GM19397 (cell line): ENCODE results near the gene SCGB1C2.
"Not testable (repeated sequence)": the region's sequence is repeated elsewhere in the genome, so short reads cannot be mapped to it uniquely, and the experiment has no call there.

Experiments
- ATAC-seq: cut with Tn5 transposase; IDR thresholded peaks from one replicate; pipeline ENCODE4 v1.9.1; 2021; ENCODE audit warnings: mild to moderate bottlenecking, moderate library complexity; ENCODE audit not compliant: unreplicated experiment

Gene SCGB1C2

DNA sequence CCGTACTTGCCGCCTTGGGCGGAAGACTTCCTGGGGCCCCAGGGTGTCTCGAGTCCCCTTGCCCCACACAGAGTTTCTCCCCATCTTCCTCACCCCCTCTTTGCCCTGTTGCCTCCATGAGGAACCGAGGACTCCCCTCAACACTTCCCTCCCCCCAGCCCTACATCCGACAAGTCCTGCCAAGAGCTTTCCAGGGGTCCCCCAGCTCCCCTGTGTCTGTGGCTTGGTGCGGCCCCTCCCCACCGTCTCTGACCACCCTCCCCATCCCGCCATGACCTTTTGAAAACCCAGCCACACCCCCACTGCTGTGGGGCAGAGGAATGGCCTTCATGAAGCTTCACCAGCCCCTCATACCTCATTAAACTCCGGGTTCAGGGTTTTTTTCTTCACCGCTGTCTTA is 11.4 kb downstream of the SCGB1C2 start:
- ATAC-seq, result no peak

DNA sequence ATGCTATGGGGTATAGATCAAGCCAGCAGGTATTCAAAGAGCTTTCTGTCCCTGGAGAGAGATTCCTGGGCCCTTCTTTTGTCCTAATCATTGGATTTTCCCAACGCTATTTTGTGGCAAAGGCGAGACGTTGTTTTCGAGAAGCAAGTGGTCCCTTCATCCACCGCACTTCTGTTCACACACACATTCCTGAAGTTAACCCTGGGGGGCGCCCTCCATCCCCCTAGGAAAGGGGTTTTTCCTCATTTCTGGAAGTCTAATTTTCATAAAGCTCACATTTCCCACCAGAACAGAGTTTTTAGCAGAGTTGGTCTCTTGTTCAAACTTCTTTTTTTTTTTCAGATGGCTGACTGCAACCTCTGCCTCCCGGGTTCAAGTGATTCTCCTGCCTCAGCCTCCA is 11.9 kb downstream of the SCGB1C2 start:
- ATAC-seq, result no peak

DNA sequence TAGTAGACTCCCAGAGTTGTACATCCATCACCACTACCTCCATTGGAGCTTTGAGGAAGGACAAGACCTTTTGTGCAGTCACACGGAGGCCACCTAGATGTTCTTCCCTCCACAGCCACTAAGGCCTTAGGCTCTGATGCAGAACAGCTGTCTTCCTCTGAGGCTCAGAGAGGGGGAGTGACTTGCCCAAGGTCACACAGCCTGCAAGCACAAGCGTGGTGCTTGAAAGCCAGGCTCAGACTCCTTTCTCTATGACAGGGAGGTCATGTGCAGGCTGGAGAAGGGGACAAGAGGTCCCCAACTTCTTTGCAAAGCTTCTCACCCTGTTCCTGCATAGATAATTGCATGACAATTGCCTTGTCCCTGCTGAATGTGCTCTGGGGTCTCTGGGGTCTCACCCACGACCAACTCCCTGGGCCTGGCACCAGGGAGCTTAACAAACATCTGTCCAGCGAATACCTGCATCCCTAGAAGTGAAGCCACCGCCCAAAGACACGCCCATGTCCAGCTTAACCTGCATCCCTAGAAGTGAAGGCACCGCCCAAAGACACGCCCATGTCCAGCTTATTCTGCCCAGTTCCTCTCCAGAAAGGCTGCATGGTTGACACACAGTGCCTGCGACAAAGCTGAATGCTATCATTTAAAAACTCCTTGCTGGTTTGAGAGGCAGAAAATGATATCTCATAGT is 12.7 kb downstream of the SCGB1C2 start:
- ATAC-seq, result no peak

DNA sequence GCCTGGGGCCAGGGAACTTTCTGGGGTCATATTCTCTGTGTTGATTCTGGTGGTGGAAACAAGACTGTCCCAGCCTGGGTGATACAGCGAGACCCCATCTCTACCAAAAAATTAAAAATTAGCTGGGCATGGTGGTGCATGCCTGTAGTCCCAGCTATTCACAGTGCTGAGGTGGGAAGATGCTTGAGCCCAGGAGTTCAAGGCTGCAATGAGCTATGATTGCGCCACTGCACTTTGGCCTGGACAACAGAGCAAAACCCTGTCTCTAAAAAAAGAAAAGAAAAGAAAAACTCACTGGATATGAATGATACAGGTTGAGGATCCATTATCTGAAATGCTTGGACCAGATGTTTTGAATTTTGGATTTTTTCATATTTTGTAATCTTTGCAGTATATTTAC is 13.6 kb downstream of the SCGB1C2 start:
- no peak for ATAC-seq

DNA sequence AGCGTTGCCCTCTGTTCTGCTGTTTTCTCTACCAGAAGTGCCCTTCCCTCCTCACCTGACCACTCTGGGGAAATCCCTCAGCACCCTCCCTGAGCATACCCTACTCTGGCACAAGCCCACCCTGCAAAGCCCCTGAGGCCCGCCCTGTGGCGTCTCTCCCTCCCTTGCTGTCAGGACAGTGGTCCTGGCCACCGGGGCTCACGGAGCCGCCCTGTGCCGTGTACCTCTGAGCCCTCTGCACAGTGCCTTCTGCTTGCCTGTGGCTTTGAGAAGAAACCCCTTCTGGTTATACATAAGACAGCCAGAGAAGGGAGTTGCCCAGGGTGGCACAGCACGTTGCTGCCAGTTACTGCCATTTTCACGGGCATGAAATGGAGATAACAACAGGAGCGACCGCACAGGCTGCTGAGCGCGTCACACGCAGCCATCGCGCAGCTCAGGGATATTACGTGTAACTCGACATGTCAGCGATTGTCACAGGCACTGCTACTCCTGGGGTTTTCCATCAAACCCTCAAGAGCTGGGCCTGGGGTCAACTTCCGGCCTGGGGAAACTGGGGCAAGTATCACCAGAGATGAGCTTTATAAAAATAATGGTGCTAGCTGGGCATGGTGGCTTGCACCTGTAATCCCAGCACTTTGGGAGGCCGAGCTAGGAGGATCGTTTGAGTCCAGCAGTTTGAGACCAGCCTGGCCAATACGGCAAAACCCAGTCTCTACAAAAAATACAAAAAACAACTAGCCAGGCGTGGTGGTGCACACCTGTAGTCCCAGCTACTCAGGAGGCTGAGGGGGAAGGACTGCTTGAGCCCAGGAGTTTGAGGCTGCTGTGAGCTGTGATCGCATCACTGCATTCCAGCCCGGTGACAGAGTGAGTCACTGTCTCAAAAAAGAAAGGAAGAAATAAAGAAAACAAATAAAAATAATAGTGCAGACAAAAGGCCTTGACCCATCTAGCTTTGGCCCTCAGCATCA is 14.8 kb downstream of the SCGB1C2 start:
- no peak for ATAC-seq

DNA sequence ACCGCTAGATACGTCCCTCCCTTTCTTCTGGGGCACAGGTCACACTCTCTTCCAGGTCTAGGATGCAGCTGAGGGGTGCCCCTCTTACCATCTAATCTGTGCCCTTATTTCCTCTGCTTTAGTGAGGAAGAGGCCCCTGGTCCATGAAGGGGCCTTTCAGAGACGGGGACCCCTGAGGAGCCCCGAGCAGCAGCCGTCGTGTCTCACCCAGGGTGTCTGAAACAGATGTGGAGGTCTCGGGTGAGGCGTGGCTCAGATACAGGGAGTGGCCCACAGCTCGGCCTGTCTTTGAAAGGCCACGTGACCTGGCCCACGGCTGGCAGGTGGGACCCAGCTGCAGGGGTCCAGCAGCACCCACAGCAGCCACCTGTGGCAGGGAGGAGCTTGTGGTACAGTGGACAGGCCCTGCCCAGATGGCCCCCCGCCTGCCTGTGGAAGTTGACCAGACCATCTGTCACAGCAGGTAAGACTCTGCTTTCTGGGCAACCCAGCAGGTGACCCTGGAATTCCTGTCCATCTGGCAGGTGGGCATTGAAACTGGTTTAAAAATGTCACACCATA is 15.6 kb downstream of the SCGB1C2 start:
- no peak for ATAC-seq

DNA sequence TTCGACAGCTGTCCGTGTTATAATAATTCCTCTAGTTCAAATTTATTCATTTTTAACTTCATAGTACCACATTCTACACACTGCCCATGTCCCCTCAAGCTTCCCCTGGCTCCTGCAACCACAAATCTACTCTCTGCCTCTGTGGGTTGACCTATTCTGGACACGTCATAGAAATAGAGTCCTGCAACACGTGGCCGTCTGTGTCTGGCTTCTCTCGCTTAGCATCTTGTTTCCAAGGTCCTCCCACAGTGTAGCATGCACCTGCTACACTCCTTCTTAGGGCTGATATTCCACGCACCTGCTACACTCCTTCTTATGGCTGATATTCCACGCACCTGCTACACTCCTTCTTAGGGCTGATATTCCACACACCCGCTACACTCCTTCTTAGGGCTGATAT is 16.5 kb downstream of the SCGB1C2 start:
- ATAC-seq, result no peak

DNA sequence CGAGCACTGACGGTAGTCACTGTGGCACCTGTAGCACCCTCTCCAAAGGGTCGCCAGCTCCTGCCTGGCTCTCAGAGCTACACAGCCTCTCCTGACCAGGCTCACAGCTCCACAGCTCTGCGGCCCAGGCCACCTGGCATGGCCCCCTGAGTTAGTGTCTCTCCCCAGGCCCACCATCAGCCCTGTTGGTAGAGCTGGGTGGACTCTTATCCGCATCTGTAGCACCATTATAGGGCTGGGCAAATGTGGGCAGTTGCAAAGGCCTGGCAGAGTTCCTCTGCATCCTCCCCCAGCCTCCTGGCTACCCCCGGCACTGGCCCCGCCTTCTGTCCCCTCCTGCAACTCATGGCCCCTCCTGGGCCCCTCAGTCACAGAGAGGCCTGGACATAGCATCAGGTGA is 18.2 kb downstream of the SCGB1C2 start:
- no peak for ATAC-seq

DNA sequence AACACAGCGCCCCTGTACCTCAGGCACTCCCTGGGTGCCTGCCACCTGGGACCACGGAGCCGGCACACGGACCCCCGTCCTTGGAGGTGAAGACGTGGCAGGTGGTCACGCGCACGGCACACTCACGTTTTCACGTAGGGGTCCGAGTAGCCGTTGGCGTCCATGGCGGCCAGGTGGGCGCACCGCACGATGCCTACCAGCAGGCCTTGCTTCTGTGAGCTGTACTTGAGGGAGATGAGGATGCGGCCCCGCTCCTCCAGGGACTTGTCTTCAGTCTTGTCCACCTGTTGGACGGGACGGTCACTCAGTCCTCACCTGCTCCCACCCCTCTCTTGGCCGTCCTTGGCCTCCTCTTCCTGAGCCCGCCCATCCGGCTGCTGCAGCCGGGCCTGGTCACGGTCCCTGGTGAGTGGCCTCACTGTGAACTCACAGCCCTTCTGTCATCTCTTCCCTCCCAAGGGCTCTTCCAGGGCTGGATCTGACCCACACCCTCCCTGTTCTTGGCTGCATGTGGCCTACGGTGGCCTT is 18.8 kb downstream of the SCGB1C2 start:
- ATAC-seq, result no peak

DNA sequence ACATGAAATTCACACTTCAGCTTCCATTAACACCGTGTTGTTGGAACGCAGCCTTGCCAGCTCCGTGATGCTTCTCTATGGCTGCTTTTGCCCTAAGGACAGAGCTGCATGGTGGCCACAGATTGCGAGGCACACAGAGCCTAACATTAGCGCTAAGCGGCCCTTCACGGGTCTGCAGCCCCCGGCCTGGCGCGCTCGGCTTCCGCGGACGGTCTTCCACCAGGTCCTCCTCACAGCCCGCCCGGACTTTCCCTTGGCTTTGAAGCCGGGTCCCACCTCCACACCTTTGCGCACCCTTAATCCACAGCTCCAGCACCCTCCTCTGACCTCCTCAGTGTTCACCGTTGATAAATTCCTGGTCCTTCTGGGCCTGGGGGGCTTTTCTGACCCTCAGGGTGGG is 19.6 kb downstream of the SCGB1C2 start:
- no peak for ATAC-seq

DNA sequence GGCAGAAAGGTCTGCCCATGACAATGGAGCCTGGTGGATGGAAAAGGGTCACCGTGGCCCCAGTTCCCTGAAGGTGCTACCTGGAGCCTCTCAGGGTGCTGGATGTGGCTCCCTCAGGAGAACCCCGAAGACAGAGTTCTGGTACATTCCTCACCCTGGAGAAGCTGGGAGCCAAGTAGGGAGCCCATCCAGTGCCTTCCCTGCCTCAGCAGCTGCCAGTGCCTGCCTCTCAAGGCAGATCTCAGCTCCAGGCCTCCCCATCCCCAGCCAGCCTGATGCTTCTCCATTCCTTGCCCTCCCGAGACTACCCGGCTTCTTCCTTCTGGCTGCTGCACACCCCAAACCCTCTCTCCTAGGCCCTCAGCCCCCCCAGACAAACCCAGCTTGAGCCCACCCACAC is 20.5 kb downstream of the SCGB1C2 start:
- ATAC-seq, result no peak

DNA sequence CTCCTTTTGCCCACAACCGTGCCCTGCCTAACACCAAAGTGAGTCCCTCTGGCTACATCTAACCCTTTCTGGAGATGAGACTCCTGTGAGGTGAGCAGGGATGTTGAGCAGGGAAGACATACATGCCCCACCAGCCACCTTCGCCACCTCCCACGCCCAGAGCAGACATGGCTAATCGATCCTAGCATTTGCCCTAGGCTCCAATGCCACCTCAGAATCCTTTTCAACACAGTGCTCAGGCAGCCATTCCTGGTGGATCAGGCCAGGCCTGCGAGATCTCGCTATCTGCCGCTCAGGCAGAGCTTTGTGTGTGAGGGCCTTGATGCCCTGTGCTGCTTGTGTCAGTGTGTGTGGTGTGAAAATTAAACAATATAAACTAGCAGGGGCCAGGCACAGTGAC is 21.0 kb downstream of the SCGB1C2 start:
- ATAC-seq, result no peak

DNA sequence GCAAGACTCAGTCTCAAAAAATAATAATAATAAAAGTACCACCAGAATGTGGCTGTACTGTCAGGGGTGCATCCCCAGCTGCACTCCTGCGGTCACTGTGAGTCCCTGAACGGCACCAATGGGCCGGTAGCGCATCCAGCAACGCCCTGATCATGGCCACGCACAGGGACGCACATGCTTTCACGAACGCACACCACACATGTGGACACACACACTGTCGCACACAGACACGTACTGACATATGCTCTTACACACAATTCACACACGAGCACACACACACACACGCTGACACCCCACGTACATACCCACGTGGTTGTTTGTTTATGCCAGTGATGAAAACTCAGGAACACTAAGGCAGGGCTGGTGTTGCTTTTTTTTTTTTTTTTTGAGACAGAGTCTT is 22.2 kb downstream of the SCGB1C2 start:
- no peak for ATAC-seq

DNA sequence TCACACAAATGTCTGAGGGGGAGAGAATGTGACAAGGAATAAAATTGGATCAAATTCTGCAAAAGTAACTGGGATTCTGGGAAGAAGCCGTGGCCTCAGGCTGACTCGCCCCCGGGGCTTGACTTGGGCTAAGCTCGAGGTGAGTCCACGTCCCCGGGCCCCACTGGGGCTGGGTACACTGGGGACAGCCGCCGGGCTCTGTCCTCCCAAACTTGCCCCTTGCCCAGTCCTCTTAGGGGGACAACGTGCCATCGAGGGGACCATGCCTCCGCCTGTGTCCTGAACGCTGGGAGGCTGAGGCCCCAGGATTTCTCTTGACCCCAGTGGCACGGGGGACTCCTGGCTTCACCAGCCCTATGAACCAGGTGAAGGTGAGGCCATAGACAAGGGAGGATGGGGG is 23.0 kb downstream of the SCGB1C2 start:
- ATAC-seq, result no peak

DNA sequence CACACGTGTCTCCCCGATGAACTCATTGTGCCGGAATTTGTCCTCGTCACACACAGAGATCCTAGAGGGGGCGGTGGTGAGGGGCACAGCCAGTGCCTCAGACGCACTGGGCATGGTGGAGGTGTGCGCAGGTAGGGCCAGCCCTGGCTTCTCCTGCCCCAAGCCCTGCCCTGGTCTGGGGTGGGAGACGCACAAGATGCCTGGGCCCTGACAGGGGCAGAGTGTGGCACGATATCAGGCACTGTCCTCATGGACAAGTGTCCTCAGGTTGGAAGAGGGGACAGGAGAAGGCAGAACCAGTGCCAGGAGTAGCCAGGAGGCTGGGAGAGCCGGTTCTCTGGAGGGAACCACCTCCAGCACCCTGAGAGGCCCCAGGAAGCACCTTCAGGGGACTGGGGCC is 24.1 kb downstream of the SCGB1C2 start:
- ATAC-seq, result no peak

DNA sequence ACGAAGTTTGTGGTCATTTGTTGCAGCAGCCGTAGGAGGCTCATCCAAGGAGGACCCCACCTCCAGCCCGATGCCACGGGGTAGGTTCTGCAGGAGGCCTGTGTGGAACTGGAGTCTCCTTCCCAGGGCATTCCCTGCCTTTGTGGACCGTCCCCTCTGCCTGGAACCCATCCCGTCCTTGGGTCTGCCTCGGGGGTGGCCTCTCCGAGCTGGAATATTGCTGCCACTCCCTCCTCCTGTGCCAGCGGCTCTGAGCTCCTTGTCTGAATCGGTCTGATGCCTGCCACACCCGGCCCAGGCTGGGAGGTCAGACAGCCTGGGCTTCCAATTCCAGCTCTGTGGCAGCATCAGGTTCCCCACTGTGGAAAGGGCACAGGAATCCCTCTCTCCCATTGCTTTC is 25.3 kb downstream of the SCGB1C2 start:
- no peak for ATAC-seq

DNA sequence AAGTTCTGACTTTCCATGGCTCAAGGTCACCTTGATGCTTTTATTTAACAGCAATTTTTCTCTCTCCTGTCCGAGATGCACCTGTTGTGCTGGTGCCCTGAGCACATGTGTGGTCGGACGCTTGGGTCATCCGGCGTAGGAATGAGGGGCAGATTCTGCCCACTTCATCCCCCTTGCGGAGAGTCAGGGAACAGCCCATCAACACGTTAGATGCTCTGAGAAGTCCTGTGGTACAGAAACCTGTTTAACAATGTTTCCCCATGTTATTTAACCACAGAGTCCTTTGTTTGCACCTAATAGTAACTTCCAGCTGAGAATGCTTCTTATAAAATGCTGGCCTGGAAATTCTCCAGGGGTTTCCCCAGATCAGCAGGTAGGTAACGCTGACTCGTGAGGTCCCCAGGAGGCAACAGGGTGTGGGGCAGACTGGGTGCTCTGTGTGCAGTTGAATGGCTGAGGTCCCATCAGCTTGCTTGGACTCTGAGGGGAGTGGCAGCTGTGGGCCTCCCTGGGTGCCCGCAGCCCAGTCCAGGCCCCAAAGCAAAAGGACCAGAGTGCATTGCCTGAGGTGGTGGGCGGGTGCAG is 26.2 kb downstream of the SCGB1C2 start:
- ATAC-seq, result no peak

DNA sequence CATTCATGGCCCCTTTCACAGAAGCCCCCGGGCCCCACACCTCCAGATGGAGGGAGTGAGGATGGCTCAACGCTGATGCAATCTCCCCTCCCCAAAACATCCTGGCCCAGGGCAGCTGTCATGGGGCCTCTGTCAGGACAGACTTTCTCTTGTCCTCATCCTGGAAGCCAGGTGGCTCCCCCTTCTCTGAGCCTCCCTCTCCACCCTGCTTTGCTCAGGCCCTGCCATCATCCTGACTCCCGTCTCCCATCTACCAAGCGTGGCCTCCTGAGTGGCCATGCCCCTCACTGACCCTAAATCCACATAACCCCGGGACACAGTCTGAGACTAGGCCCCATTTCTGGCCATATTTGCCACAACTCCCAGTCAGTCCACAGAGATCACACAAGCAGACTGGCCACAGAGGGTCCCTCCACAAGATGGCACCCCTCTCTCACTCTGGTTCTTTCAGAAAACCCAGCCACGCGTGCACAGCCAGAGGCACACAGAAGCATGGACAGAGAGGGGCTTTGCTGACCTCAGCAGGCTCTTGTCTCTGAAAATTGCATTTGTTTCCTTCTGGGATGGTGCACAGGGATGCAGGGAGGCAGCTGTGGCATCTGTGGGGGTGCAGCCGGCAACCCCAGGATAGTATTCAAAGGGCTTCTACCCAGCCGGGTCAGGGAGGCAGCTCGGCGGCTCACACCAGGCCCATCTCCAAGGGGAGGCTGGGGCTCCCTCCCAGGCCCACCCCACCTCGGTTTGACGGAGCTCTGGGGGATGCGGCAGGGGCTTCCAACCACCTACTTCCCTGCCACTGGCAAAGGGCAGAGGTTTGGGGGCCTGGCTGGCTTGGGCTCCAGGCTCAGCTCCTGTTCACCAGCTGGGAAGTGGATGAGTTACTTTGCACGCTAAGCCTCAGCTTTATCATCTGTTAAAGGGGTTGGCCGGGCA is 27.2 kb downstream of the SCGB1C2 start:
- no peak for ATAC-seq

DNA sequence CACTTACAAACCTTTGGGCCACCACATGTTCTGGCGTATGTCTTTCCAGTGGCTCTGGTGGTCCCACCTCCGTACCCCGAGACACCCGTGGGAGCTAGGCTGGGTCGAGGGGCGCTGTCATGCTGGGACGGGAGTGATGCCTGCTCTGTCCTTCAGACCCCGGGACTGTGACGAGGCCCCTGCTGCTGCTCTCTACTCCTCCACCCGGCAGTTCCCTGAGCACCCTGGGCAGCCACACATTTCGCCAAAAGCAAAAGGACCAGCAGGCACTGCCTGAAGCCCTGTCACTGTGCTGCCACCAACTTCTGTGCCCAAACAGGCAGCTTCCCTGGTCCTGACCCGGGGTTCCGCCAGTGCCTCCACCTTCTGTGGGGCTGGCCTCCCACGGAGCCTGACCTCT is 28.6 kb downstream of the SCGB1C2 start:
- ATAC-seq, result no peak

DNA sequence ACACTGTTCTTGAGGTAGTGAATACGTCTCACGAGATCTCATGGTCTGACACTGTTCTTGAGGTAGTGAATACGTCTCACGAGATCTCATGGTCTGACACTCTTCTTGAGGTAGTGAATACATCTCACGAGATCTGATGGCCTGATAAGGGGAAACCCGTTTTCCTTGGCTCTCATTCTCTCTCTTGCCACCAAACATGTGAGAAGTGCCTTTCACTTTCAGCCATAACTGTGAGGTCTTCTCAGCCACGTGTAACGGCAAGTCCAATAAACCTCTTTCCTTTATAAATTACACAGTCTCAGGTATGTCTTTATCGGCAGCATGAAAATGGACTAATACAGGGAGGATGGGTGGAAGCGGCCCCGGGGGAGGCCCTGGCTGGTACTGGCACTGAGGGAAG is 31.2 kb downstream of the SCGB1C2 start:
- ATAC-seq, result not testable (repeated sequence)
